HG03039 (cell line): ENCODE results near the gene PLA2G2A.
"Not testable (repeated sequence)": the region's sequence is repeated elsewhere in the genome, so short reads cannot be mapped to it uniquely, and the experiment has no call there.

Experiments
- ATAC-seq: cut with Tn5 transposase; IDR thresholded peaks from one replicate; pipeline ENCODE4 v1.9.1; 2021; ENCODE audit warnings: mild to moderate bottlenecking, moderate library complexity; ENCODE audit not compliant: unreplicated experiment

The PLA2G2A gene

DNA sequence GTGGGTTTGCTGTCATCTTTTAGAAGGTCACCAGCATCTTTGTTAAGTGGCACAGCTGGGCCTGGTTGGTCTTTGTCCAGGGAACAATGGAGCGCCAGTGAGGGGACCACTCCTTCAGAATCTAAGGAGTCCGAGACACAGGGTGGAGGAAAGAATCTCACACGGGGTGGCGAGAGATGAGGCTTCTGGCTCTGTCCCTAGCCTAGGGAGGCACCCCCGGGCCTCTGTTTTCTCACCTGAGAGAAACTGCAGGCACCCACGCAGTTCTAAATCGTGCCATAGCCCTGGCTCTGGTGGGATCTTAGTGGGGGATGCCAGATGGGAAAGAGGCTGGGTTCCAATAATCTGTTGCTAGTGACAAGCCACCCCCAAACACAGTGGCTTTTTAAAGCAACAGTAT, 45.1 kb downstream of the PLA2G2A start:
- ATAC-seq, result no peak

DNA sequence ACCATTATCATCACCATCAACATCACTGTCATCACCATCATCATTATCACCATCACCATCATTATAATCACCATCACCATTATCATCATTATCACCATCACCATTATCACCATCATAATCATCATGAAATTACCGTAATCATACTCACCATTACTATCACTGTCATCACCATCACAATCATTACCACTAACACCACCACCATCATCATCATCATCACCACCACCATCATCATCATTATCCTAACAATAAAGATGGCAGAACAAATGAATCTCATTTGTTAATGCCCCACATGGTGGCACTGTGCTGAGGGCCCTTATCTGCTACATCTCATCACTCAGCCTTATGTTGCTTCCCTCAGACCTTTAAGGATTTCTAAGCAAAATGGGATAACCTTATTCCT, 46.6 kb downstream of the PLA2G2A start:
- ATAC-seq, result no peak

DNA sequence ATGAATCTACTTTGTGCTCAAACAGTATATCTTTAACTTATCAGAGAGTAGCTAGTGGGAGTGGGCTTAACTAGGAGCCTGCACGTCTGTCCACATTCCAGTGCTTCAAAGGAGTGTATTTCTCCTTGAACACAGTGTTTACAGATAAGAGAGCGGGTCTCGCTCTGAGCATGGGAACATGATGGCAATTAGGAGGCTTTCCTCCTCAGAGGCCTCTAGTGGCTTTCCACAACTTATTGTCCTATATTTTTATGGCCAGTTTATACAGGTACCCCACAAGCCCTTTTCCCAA, 52.3 kb downstream of the PLA2G2A start:
- ATAC-seq, result not testable (repeated sequence)

DNA sequence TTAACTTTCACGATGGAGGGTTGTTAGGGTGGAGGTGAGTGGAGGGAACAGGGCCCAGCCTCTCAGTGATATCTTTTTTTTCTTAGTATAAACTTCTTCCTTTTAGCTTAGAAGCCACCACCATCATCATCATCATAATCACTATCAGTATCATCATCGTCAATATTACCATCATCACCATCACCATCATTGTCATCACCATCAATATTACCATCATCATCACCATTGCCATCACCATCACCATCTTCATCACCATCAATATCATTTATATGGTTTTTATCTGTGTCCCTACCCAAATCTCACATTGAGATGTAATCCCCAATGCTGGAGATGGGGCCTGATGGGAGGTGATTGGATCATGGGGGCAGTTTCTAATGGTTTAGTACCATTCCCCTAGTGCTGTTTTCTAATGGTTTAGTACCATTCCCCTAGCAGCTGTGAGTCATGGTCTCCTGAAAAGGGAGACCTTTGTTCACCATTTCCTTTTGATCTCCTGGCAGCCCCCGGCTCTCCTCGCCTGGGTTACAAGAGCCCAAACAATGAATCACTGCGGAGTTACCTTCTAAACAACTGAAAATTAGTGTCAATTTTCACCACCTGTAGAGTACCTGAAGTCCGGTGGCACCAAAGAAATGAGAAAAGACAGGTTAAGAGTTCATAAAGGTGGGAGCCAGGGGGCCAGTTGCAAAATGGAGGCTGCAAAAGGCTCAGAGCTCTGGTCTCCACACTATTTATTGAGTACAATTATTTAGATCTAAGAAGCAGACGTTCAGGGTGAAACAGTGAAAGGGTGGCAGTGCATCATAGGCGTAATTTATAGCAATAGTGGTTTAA, 52.9 kb downstream of the PLA2G2A start:
- ATAC-seq, result no peak
